Neural progenitor cell (in vitro differentiated cells): ENCODE measurements around the gene CAMKK2. TPM values are rescaled to one million over a fixed set of nuclear protein-coding genes. Genes with fewer than 3 reads are reported as not detected.

ENCODE experiments used
- DNase-seq: peaks from one replicate; pipeline ENCODE4 v3.0.0-alpha.2; 2016; ENCODE audit warnings: low spot score
- H2AFZ ChIP-seq: fragments of 200-600 bp; sonication (generic); replicated peaks from 2 replicates; pipeline ENCODE4 v1.6.1; 2016; ENCODE audit warnings: antibody characterized with exemption
- H3F3A ChIP-seq: fragments of 200-600 bp; sonication (generic); 2 replicates; pipeline ENCODE4 v1.6.1; 2016; ENCODE audit warnings: antibody characterized with exemption, low read depth
- H3K27ac ChIP-seq: fragments of 200-600 bp; sonication (generic); 2 replicates; pipeline ENCODE4 v1.5.1; 2016; ENCODE audit warnings: mild to moderate bottlenecking
- H3K27me3 ChIP-seq: fragments of 200-600 bp; sonication (generic); 2 replicates; pipeline ENCODE4 v1.6.1; 2016; ENCODE audit warnings: mild to moderate bottlenecking, moderate library complexity
- H3K36me3 ChIP-seq: fragments of 200-600 bp; sonication (generic); 2 replicates; pipeline ENCODE4 v1.5.1; 2016
- H3K4me1 ChIP-seq: fragments of 200-600 bp; sonication (generic); 2 replicates; pipeline ENCODE4 v1.6.1; 2016; ENCODE audit warnings: mixed run types
- H3K4me2 ChIP-seq: fragments of 200-600 bp; sonication (generic); 2 replicates; pipeline ENCODE4 v1.6.1; 2016
- H3K4me3 ChIP-seq: fragments of 200-600 bp; sonication (generic); 2 replicates; pipeline ENCODE4 v1.5.1; 2016
- H3K79me2 ChIP-seq: fragments of 200-600 bp; sonication (generic); 2 replicates; pipeline ENCODE4 v1.6.1; 2016; ENCODE audit warnings: low read depth
- H3K9ac ChIP-seq: fragments of 200-600 bp; sonication (generic); 2 replicates; pipeline ENCODE4 v1.6.1; 2016
- H3K9me3 ChIP-seq: fragments of 200-600 bp; sonication (generic); 2 replicates; pipeline ENCODE4 v1.5.1; 2016; ENCODE audit warnings: low read depth
- H4K20me1 ChIP-seq: fragments of 200-600 bp; sonication (generic); 2 replicates; pipeline ENCODE4 v1.6.1; 2016; ENCODE audit warnings: low read depth
- H3K27ac Mint-ChIP-seq: 3 replicates; pipeline ENCODE4 v1.8.0; 2021; ENCODE audit warnings: mixed read lengths
- H3K27me3 Mint-ChIP-seq: 2 replicates; pipeline ENCODE4 v1.8.0; 2022; ENCODE audit warnings: low read depth, mild to moderate bottlenecking, inconsistent platforms, moderate library complexity, mixed read lengths; ENCODE audit not compliant: insufficient read depth
- H3K36me3 Mint-ChIP-seq: 3 replicates; pipeline ENCODE4 v1.8.0; 2021; ENCODE audit warnings: mixed read lengths
- H3K4me1 Mint-ChIP-seq: 3 replicates; pipeline ENCODE4 v1.8.0; 2021; ENCODE audit warnings: mixed read lengths
- H3K4me3 Mint-ChIP-seq: 3 replicates; pipeline ENCODE4 v1.8.0; 2021; ENCODE audit warnings: mild to moderate bottlenecking, moderate library complexity, mixed read lengths
- H3K9me3 Mint-ChIP-seq: 3 replicates; pipeline ENCODE4 v1.8.0; 2020; ENCODE audit warnings: mixed read lengths
- EZH2 ChIP-seq: fragments of 200-600 bp; sonication (generic); IDR thresholded peaks from 2 replicates; pipeline ENCODE4 v1.6.1; 2017; ENCODE audit warnings: antibody characterized with exemption, mild to moderate bottlenecking, moderate library complexity
- EZH2phosphoT487 ChIP-seq: fragments of 200-600 bp; sonication (generic); IDR thresholded peaks from 2 replicates; pipeline ENCODE4 v1.6.1; 2017; ENCODE audit warnings: antibody characterized with exemption
- total RNA-seq: library from RNA; depleted of rRNA; stranded (reverse); fragments of >200 nt; gene quantifications from 2 replicates; pipeline ENCODE4 v1.2.3, GENCODE V29; 2015; ENCODE audit warnings: low replicate concordance
- TF ChIP-seq, protein P1 (sequence below): fragments of 200-600 bp; sonication (generic); IDR thresholded peaks from 2 replicates; pipeline ENCODE4 v1.5.1; 2017; ENCODE audit warnings: antibody characterized with exemption, mild to moderate bottlenecking

CAMKK2 gene
- total RNA-seq, 1 donor from 2014 or later = 21.0 TPM

DNA sequence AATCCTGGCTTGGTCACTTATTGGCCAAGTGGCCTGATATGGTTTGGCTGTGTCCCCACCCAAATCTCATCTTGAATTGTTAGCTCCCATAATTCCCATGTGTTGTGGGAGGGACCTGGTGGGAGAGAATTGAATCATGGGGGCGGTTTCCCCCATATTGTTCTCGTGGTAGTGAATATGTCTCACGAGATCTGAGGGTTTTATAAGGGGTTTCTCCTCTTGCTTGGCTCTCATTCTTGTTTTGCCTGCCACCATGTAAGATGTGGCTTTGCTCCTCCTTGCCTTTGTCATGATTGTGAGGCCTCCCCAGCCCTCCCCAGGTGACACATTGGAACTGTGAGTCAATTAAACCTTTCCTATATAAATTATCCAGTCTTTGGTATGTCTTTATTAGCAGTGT is 105.4 kb downstream of the CAMKK2 start:
- Mint-ChIP-seq H3K27me3 (peaks cover 1% of the 10 kb centered on the region), H3K36me3 (no peaks in the 10 kb centered on the region), H3K27ac (no peak overlapping the region), H3K4me3 (no peak overlapping the region), H3K4me1 (no peaks in the 10 kb centered on the region), H3K9me3 (no peaks in the 10 kb centered on the region)
- no peak overlapping the region for H3K4me2 ChIP-seq
- TF ChIP-seq EZH2 = no peak
- TF ChIP-seq, protein P1, sequence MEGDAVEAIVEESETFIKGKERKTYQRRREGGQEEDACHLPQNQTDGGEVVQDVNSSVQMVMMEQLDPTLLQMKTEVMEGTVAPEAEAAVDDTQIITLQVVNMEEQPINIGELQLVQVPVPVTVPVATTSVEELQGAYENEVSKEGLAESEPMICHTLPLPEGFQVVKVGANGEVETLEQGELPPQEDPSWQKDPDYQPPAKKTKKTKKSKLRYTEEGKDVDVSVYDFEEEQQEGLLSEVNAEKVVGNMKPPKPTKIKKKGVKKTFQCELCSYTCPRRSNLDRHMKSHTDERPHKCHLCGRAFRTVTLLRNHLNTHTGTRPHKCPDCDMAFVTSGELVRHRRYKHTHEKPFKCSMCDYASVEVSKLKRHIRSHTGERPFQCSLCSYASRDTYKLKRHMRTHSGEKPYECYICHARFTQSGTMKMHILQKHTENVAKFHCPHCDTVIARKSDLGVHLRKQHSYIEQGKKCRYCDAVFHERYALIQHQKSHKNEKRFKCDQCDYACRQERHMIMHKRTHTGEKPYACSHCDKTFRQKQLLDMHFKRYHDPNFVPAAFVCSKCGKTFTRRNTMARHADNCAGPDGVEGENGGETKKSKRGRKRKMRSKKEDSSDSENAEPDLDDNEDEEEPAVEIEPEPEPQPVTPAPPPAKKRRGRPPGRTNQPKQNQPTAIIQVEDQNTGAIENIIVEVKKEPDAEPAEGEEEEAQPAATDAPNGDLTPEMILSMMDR = no peak
- no peak for TF ChIP-seq EZH2phosphoT487
- H3K36me3 ChIP-seq = no peaks in the 10 kb centered on the region
- no peaks in the 10 kb centered on the region for H3F3A ChIP-seq
- no peak for DNase-seq
- H2AFZ ChIP-seq = no peak overlapping the region
- no peaks in the 10 kb centered on the region for H3K9me3 ChIP-seq
- no peak overlapping the region for H3K9ac ChIP-seq
- H4K20me1 ChIP-seq = no peaks in the 10 kb centered on the region
- no peak overlapping the region for H3K27ac ChIP-seq
- no peaks in the 10 kb centered on the region for H3K4me1 ChIP-seq
- H3K4me3 ChIP-seq = no peak overlapping the region
- no peaks in the 10 kb centered on the region for H3K27me3 ChIP-seq
- H3K79me2 ChIP-seq = no peaks in the 10 kb centered on the region

DNA sequence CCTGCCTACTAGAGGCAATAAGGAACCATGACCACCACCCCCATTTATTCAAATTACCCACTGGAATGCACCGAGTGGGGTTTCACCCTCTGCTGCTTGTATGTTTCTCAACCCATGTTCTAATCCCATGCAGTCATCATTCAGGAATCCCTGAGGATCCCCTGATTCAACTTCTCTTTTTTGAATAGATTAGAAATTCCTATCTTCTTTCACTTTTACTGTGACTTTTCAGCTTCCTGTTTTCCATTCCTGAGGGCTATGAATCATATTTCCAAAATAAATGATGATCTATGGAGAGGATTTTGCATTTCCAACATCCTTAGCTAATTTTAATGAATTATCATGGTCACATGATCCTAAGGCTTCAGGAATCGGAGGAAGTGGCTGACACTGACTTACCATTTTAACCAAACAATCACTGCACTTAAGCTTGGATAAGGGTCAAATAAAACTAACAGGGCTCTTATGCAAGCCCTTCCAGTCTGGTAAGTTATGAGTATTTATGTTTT is 105.9 kb downstream of the CAMKK2 start:
- Mint-ChIP-seq H3K36me3 (no peaks in the 10 kb centered on the region), H3K4me3 (no peak overlapping the region), H3K9me3 (no peaks in the 10 kb centered on the region), H3K4me1 (no peaks in the 10 kb centered on the region), H3K27me3 (peaks cover 3% of the 10 kb centered on the region), H3K27ac (no peak overlapping the region)
- no peak for TF ChIP-seq EZH2
- no peak for TF ChIP-seq EZH2phosphoT487
- TF ChIP-seq, protein P1 = no peak
- Histone ChIP-seq H3K9me3 (no peaks in the 10 kb centered on the region), H3K4me1 (no peaks in the 10 kb centered on the region), H3F3A (no peaks in the 10 kb centered on the region), H3K9ac (no peak overlapping the region), H4K20me1 (no peaks in the 10 kb centered on the region), H3K36me3 (no peaks in the 10 kb centered on the region), H3K27me3 (no peaks in the 10 kb centered on the region), H2AFZ (no peak overlapping the region), H3K4me2 (no peak overlapping the region), H3K79me2 (no peaks in the 10 kb centered on the region), H3K4me3 (no peak overlapping the region), H3K27ac (no peak overlapping the region)
- DNase-seq = no peak

GRCh38 chr12:121189619-121190155 is 106.8 kb downstream of the CAMKK2 start:
- H3K4me3 ChIP-seq = no peak overlapping the region
- TF ChIP-seq EZH2phosphoT487 = no peak
- TF ChIP-seq EZH2 = no peak
- TF ChIP-seq, protein P1 = no peak

More at GRCh38 chr12:121189619-121190155, 106.8 kb downstream of the CAMKK2 start:
- no peak for DNase-seq
- Mint-ChIP-seq H3K27ac (no peak overlapping the region), H3K4me1 (no peaks in the 10 kb centered on the region), H3K9me3 (no peaks in the 10 kb centered on the region), H3K27me3 (peaks cover 3% of the 10 kb centered on the region), H3K36me3 (no peaks in the 10 kb centered on the region), H3K4me3 (no peak overlapping the region)
- Histone ChIP-seq H3K4me1 (no peaks in the 10 kb centered on the region), H3K4me2 (no peak overlapping the region), H4K20me1 (no peaks in the 10 kb centered on the region), H3K27me3 (no peaks in the 10 kb centered on the region), H3K79me2 (no peaks in the 10 kb centered on the region), H3K9ac (no peak overlapping the region), H3K36me3 (no peaks in the 10 kb centered on the region), H3K27ac (no peak overlapping the region), H2AFZ (no peak overlapping the region), H3F3A (no peaks in the 10 kb centered on the region), H3K9me3 (no peaks in the 10 kb centered on the region)
